Keratinocyte (primary cell): ENCODE results near the gene TSHZ2. TPM values are rescaled to one million over a fixed set of nuclear protein-coding genes. Genes with fewer than 3 reads are reported as not detected.

Experiments
- DNase-seq: peaks from one replicate; pipeline ENCODE4 v3.0.0-alpha.2; 2011; ENCODE audit warnings: low read depth, missing footprints, low spot score
- FAIRE-seq: peaks from 2 replicates; lab custom pipeline; 2011; peaks lifted over from hg19 to GRCh38; lab: Jason Lieb, UNC
- H2AFZ ChIP-seq: 2 replicates; pipeline ENCODE4 v1.6.0; 2012; ENCODE audit warnings: low read length, control low read depth, inconsistent platforms; ENCODE audit not compliant: control insufficient read depth
- H3K27ac ChIP-seq: 2 replicates; pipeline ENCODE4 v1.5.1; 2011; ENCODE audit warnings: low read length; ENCODE audit not compliant: control insufficient read depth, insufficient read depth
- H3K27me3 ChIP-seq: 3 replicates; pipeline ENCODE4 v1.6.0; 2011; ENCODE audit warnings: low read length; ENCODE audit not compliant: control insufficient read depth, insufficient read depth; ENCODE audit errors: extremely low read depth
- H3K36me3 ChIP-seq, 2 experiments: 2 replicates in 1 of 2; 3 replicates in 1 of 2; pipeline ENCODE4 v1.5.1; 2011; ENCODE audit warnings: low read length in 2 of 2, mild to moderate bottlenecking in 1 of 2; ENCODE audit not compliant: control insufficient read depth in 2 of 2, insufficient read depth in 2 of 2; ENCODE audit errors: extremely low read depth in 1 of 2
- H3K4me1 ChIP-seq: 3 replicates; pipeline ENCODE4 v1.5.1; 2011; ENCODE audit warnings: low read length; ENCODE audit not compliant: control insufficient read depth, insufficient read depth; ENCODE audit errors: extremely low read depth
- H3K4me2 ChIP-seq: 3 replicates; pipeline ENCODE4 v1.6.0; 2011; ENCODE audit warnings: low read depth, low read length; ENCODE audit not compliant: control insufficient read depth, insufficient read depth; ENCODE audit errors: extremely low read depth
- H3K4me3 ChIP-seq, 3 experiments: fragments of 200-600 bp in 1 of 3; sonication (generic) in 1 of 3; 2 replicates in 2 of 3; 3 replicates in 1 of 3; pipeline ENCODE4 v1.5.1; 2011 to 2016; ENCODE audit warnings: low read length in 3 of 3, mild to moderate bottlenecking in 3 of 3, control low read depth in 2 of 3, inconsistent platforms in 1 of 3, low read depth in 1 of 3, mixed read lengths in 1 of 3, mixed run types in 1 of 3, moderate library complexity in 1 of 3; ENCODE audit not compliant: control insufficient read depth in 2 of 3, insufficient read depth in 2 of 3; ENCODE audit errors: extremely low read depth in 1 of 3
- H3K79me2 ChIP-seq: 2 replicates; pipeline ENCODE4 v1.6.0; 2012; ENCODE audit warnings: low read length; ENCODE audit not compliant: control insufficient read depth, insufficient read depth
- H3K9ac ChIP-seq: 3 replicates; pipeline ENCODE4 v1.6.0; 2011; ENCODE audit warnings: low read length; ENCODE audit not compliant: control insufficient read depth, insufficient read depth; ENCODE audit errors: extremely low read depth
- H3K9me1 ChIP-seq: 3 replicates; pipeline ENCODE4 v1.6.0; 2011; ENCODE audit warnings: low read length; ENCODE audit not compliant: control insufficient read depth, insufficient read depth; ENCODE audit errors: extremely low read depth
- H3K9me3 ChIP-seq: 2 replicates; pipeline ENCODE4 v1.5.1; 2012; ENCODE audit warnings: low read depth, low read length; ENCODE audit not compliant: control insufficient read depth
- H4K20me1 ChIP-seq: 3 replicates; pipeline ENCODE4 v1.6.0; 2011; ENCODE audit warnings: low read length; ENCODE audit not compliant: control insufficient read depth, insufficient read depth; ENCODE audit errors: extremely low read depth
- EZH2 ChIP-seq: IDR thresholded peaks from one replicate; pipeline ENCODE4 v1.6.1; 2012; ENCODE audit warnings: inconsistent platforms, mild to moderate bottlenecking, low read length, moderate library complexity
- dilution Hi-C: fragments of 300-500 bp; cut with MboI; formaldehyde crosslinking; loops from one replicate; pipeline ENCODE4 v1.7.0; 2020; ENCODE audit warnings: low sequenced_read_pairs; ENCODE audit not compliant: extremely low pct_ligation_motif_present
- polyA plus RNA-seq, 5 experiments: library from polyadenylated mRNA; depleted of rRNA in 3 of 5; stranded (reverse) in 3 of 5; stranded (forward) in 1 of 5; unstranded in 1 of 5; fragments of >200 nt; gene quantifications; 1 replicate in 1 of 5; 2 replicates in 3 of 5; 3 replicates in 1 of 5; pipeline versions ENCODE4 v1.2.1 to v1.2.3, GENCODE V29; 2011 to 2012; ENCODE audit warnings: missing spikeins in 2 of 5, low read depth in 1 of 5, low replicate concordance in 1 of 5
- TF ChIP-seq, protein P1 (sequence below), 3 experiments: IDR thresholded peaks in 1 of 3; conservative IDR thresholded peaks in 1 of 3; optimal IDR thresholded peaks in 1 of 3; 2 replicates in 2 of 3; 3 replicates in 1 of 3; pipeline versions ENCODE3 to v1.5.1; 2011; ENCODE audit warnings: low read length in 3 of 3, mild to moderate bottlenecking in 3 of 3, moderate library complexity in 2 of 3, control low read depth in 1 of 3, inconsistent platforms in 1 of 3; ENCODE audit not compliant: insufficient read depth in 2 of 3; ENCODE audit errors: extremely low read depth in 1 of 3

Gene TSHZ2
- polyA plus RNA-seq, 1 donor (not counting 4 experiments of a cell fraction or from before 2014, with no cell fraction given): 1.1 TPM

DNA sequence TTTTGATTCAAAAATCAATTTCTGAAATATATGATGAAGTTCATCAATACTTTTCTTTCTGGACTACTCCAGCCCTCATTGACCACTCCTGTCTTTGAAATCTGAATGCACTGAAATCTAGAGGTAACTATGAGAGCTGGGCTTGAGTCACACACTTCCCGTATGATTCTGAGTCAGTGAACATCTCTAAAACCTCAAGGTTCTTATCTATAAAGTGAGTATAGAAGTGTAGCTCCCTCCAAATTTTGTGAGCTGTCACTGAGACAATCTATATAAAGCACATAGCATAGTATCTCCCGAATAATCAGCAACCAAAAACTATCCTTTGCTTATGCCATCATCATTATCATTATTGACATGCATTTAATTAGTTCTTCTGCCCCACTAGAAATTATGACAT is 182.4 kb downstream of the TSHZ2 start:
- TF ChIP-seq EZH2: no peak
- TF ChIP-seq, protein P1, sequence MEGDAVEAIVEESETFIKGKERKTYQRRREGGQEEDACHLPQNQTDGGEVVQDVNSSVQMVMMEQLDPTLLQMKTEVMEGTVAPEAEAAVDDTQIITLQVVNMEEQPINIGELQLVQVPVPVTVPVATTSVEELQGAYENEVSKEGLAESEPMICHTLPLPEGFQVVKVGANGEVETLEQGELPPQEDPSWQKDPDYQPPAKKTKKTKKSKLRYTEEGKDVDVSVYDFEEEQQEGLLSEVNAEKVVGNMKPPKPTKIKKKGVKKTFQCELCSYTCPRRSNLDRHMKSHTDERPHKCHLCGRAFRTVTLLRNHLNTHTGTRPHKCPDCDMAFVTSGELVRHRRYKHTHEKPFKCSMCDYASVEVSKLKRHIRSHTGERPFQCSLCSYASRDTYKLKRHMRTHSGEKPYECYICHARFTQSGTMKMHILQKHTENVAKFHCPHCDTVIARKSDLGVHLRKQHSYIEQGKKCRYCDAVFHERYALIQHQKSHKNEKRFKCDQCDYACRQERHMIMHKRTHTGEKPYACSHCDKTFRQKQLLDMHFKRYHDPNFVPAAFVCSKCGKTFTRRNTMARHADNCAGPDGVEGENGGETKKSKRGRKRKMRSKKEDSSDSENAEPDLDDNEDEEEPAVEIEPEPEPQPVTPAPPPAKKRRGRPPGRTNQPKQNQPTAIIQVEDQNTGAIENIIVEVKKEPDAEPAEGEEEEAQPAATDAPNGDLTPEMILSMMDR (optimal IDR thresholded peaks at IDR 0.05 in 1 of 3, IDR thresholded peaks at IDR 0.05 in 1 of 3, conservative IDR thresholded peaks at IDR 0.05 in 1 of 3; ENCODE audit: extremely low read depth in 1 of 3, insufficient read depth in 2 of 3, low read length in 3 of 3): no peak
- no peak overlapping the region for H2AFZ ChIP-seq
- FAIRE-seq (no peak), DNase-seq (no peak)
- no peak overlapping the region for H3K4me2 ChIP-seq
- no peaks in the 10 kb centered on the region for H3K27me3 ChIP-seq
- H3K79me2 ChIP-seq: no peaks in the 10 kb centered on the region
- H3K9me3 ChIP-seq: no peaks in the 10 kb centered on the region
- dilution Hi-C loops: no loop called here
- H3K9ac ChIP-seq: no peak overlapping the region
- H3K4me1 ChIP-seq: no peaks in the 10 kb centered on the region
- no peak overlapping the region for H3K4me3 ChIP-seq
- H3K9me1 ChIP-seq: no peaks in the 10 kb centered on the region
- H4K20me1 ChIP-seq: no peaks in the 10 kb centered on the region
- H3K36me3 ChIP-seq: no peaks in the 10 kb centered on the region
- no peak overlapping the region for H3K27ac ChIP-seq

DNA sequence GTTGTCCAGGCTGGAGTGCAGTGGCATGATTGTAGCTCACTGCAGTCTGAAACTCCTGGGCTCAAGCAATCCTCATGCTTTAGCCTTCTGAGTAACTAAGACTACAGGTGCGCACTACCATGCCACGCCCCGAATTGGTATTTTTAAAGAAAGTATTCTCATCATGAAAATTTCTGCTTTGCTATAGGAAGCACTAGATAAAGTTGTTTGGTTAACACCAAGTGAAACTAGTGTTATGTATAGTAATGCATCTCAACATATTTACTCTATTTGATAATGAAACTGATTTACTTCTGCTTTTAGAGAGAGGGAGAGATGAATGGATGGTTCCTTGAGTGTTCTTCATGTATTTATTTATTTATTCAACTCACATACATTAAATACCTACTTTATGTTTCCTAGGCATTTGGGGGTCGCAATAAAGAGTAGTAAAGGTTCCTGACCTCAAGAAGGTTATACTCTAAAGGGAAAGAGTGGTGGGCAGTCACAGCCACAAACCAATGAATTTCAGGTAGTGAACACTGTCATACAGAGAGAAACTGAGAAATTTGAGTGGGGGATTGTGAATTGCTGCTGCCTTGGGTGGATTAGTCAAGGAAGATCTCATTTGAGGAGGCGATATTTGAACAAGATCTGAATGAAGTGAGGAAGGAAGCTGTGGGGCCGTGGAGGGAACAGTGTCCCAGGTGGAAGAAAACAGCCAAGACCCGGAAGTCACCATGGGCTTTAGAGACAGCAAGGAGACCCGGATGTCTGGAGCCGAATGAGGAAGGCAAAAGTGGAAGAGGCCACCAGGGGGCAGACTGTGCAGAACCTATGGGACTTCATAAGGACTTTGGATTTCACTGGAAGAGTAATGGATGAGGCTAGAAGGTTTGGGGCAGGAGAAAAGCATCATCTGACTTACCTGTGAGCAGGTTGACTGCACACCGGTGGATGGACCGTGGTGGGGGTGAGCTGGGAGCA is 185.6 kb downstream of the TSHZ2 start:
- Histone ChIP-seq H3K4me1 (peaks cover 15% of the 10 kb centered on the region), H3K27me3 (no peaks in the 10 kb centered on the region), H3K4me3 (no peak overlapping the region), H2AFZ (no peak overlapping the region), H3K4me2 (no peak overlapping the region), H4K20me1 (no peaks in the 10 kb centered on the region), H3K27ac (no peak overlapping the region), H3K9me3 (no peaks in the 10 kb centered on the region), H3K36me3 (no peaks in the 10 kb centered on the region), H3K79me2 (no peaks in the 10 kb centered on the region), H3K9me1 (no peaks in the 10 kb centered on the region), H3K9ac (no peak overlapping the region)
- TF ChIP-seq, protein P1 (optimal IDR thresholded peaks at IDR 0.05 in 1 of 3, IDR thresholded peaks at IDR 0.05 in 1 of 3, conservative IDR thresholded peaks at IDR 0.05 in 1 of 3; ENCODE audit: extremely low read depth in 1 of 3, insufficient read depth in 2 of 3, low read length in 3 of 3): peak; percentile 59 to 67 (median 63)
- TF ChIP-seq EZH2: no peak
- no peak for FAIRE-seq
- DNase-seq: no peak
- dilution Hi-C loops: no loop called here
